Neutrophil (primary cell): ENCODE data around the gene PRPSAP1.

Experiments used
- H3K27ac ChIP-seq: fragments of 200-600 bp; sonication (generic); 2 replicates; pipeline ENCODE4 v1.5.1; 2016; ENCODE audit warnings: mild to moderate bottlenecking, moderate library complexity
- H3K27me3 ChIP-seq: fragments of 200-600 bp; sonication (generic); 2 replicates; pipeline ENCODE4 v1.6.0; 2016; ENCODE audit warnings: mild to moderate bottlenecking
- H3K36me3 ChIP-seq: fragments of 200-600 bp; sonication (generic); 2 replicates; pipeline ENCODE4 v1.5.1; 2017
- H3K4me1 ChIP-seq, 2 experiments: fragments of 200-600 bp in 1 of 2; sonication (generic) in 1 of 2; 1 replicate in 1 of 2; 2 replicates in 1 of 2; pipeline versions ENCODE4 v1.5.1 to v1.6.1; 2013 to 2016; ENCODE audit warnings: low read depth in 1 of 2, low read length in 1 of 2, mild to moderate bottlenecking in 1 of 2, moderate library complexity in 1 of 2; ENCODE audit not compliant: control insufficient read depth in 1 of 2, insufficient read depth in 1 of 2
- H3K4me3 ChIP-seq, 2 experiments: fragments of 200-600 bp in 1 of 2; sonication (generic) in 1 of 2; 1 replicate in 1 of 2; 2 replicates in 1 of 2; pipeline ENCODE4 v1.5.1; 2013 to 2016; ENCODE audit warnings: low read depth in 1 of 2, low read length in 1 of 2, mild to moderate bottlenecking in 1 of 2, moderate library complexity in 1 of 2
- H3K9me3 ChIP-seq: fragments of 200-600 bp; sonication (generic); 2 replicates; pipeline ENCODE4 v1.5.1; 2016
- TF ChIP-seq, protein P1 (sequence below): fragments of 200-600 bp; sonication (generic); IDR thresholded peaks from 2 replicates; pipeline ENCODE4 v1.5.1; 2016; ENCODE audit warnings: antibody characterized with exemption

PRPSAP1 gene

DNA sequence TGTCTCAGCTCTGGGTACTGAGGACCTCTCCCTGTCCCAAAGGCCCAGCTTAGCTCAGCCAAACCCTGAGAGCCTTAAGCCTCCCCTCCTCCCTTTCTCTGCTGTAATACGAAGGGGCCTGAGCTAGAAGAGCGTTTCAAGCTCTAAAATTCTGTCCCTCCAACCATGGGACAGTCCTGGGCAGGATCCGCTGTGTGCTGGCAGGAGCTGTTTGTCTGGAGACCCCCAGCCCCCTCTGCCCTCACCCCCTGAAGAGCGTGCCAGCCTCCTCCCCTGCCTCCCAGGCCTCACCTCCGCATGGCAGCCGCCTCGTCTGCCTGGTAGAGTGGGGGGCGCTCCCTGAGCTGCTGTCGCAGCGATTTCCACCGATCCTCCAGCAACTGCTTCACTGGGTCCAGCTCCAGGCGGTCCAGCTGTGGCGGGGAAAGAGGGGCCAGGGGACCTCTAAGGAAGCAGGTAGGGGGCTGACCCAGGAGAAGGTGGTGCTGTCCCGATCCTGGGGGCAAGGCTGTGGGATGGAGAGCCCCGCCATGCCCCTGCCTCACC lies 73.9 kb downstream of the PRPSAP1 start:
- Histone ChIP-seq H3K4me3 (no peak overlapping the region), H3K27ac (no peak overlapping the region), H3K4me1 (no peaks in the 10 kb centered on the region), H3K27me3 (no peaks in the 10 kb centered on the region), H3K9me3 (no peaks in the 10 kb centered on the region), H3K36me3 (no peaks in the 10 kb centered on the region)
- TF ChIP-seq, protein P1, sequence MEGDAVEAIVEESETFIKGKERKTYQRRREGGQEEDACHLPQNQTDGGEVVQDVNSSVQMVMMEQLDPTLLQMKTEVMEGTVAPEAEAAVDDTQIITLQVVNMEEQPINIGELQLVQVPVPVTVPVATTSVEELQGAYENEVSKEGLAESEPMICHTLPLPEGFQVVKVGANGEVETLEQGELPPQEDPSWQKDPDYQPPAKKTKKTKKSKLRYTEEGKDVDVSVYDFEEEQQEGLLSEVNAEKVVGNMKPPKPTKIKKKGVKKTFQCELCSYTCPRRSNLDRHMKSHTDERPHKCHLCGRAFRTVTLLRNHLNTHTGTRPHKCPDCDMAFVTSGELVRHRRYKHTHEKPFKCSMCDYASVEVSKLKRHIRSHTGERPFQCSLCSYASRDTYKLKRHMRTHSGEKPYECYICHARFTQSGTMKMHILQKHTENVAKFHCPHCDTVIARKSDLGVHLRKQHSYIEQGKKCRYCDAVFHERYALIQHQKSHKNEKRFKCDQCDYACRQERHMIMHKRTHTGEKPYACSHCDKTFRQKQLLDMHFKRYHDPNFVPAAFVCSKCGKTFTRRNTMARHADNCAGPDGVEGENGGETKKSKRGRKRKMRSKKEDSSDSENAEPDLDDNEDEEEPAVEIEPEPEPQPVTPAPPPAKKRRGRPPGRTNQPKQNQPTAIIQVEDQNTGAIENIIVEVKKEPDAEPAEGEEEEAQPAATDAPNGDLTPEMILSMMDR = peak; percentile 45

DNA sequence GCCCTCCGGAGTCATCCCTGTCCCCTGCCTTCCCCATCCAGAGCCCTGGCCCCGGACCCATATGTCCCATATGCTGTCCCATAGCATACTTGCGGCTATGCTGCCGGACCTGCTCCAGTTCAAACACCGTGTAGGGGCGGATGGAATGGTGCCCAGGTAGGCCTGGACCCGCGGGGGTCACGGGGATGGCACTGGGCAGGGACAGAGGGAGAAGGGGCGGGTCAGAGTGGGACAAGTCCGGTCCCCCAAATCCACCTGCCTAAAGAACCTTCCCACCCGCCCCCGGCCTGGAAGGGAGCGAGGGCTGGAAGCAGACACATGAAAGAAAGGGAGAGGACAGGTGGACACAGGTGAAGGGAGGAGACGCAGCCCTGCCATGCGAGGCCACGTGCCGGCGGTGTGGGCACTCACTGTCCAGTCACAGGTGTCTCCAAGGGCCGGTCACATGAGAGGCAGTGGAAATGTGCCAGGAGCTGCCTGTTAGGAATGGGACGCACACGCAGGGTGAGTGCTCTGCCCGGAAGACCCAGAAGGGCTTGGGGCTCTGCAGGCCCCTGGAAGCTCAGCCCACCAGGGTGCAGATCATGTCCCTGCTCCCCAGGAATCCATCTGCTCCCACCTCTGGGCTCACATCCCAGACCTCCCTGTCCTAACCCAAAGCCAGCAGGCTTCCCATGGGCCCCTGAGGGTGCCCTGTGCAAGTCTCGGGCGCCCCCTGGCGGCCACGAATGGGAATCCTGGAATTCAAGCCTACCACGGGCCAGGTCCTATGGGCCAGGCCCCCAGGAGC lies 74.6 kb downstream of the PRPSAP1 start:
- TF ChIP-seq, protein P1 = peak; percentile 90
- Histone ChIP-seq H3K9me3 (no peaks in the 10 kb centered on the region), H3K27me3 (no peaks in the 10 kb centered on the region), H3K36me3 (no peaks in the 10 kb centered on the region), H3K27ac (no peak overlapping the region), H3K4me1 (peaks cover 4 to 5% of the 10 kb centered on the region in 2 experiments), H3K4me3 (no peak overlapping the region)

DNA sequence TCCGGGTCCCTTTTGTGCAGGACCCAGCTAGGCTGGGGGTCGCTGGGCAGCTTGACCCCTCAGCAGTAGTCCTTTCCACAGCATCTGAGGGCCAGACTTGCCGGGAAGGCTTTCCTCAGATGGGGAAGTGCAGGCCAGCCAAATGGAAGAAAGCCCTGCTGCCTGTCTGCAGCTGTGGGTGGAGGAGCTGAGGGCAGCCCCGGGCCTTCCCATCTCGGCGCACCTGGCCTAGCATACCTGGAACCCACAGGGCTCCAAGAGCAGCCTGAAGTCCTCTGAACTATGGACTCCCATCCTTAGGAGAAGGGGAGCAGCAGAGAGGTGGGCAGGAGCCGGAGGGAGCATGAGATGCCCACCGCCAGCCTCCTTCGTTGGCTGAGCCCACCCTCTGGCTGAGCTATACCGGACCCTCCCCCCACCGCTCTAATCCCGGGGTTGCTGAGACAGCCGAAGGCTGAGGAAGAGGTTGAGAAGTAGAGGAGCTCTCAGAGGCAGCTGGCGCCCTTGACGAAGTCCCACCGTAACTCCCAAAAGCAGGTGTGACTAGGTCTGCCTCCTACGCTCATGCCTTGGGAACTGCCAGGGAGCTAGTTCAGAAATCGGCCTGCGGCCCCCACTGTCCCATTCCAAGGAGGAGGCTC lies 75.3 kb downstream of the PRPSAP1 start:
- TF ChIP-seq, protein P1 = no peak
- H3K27ac ChIP-seq = no peak overlapping the region
- H3K9me3 ChIP-seq = no peaks in the 10 kb centered on the region
- peaks cover 12% of the 10 kb centered on the region in 2 experiments for H3K4me1 ChIP-seq
- no peaks in the 10 kb centered on the region for H3K36me3 ChIP-seq
- no peak overlapping the region for H3K4me3 ChIP-seq
- H3K27me3 ChIP-seq = no peaks in the 10 kb centered on the region

DNA sequence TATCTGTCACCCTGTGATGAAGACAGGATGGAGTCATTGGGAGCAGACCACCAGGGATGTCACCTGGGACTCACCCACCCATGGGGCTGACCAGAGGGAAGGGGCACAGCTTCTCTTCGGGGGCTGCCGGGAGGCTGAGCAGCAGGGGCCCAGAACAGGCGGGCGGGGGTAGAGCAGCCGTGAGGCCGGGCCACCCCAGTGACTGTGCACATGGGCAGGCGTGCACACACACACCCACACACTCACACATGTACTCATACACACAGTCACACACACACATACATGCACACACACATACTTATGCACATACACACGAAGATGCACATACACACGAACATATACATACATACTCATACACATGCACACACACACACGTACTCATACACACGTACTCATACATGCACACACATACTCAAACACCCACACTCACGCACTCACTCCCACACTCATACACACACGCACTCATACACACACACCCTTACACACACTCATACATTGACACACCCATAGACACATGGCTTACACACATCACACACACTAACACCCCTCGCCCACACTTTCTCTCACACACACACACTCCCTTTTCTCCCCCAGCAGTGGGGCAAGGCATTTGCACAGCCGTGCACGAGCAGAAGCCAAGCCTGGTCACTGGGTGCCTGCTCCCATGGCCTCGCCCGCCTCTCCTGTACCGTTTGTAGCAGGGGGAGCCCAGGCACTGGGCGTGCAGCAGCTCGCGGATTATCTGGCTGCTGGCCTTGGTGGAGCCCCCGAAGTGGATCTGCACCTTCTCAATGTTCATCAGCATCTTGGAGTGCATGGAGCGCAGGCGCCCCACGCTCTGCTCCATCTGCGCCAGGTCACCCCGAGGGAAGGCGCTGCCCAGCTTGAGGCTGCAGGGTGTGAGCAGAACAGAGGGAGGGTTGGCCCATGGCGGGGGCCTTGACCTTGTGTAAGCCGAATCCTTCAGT lies 76.1 kb downstream of the PRPSAP1 start:
- no peak overlapping the region for H3K4me3 ChIP-seq
- no peaks in the 10 kb centered on the region for H3K36me3 ChIP-seq
- H3K9me3 ChIP-seq = no peaks in the 10 kb centered on the region
- H3K4me1 ChIP-seq = peaks cover 20 to 21% of the 10 kb centered on the region in 2 experiments
- H3K27me3 ChIP-seq = no peaks in the 10 kb centered on the region
- H3K27ac ChIP-seq = no peak overlapping the region
- TF ChIP-seq, protein P1 = no peak
